ENCODE measurements around the gene MANSC1.

DNA sequence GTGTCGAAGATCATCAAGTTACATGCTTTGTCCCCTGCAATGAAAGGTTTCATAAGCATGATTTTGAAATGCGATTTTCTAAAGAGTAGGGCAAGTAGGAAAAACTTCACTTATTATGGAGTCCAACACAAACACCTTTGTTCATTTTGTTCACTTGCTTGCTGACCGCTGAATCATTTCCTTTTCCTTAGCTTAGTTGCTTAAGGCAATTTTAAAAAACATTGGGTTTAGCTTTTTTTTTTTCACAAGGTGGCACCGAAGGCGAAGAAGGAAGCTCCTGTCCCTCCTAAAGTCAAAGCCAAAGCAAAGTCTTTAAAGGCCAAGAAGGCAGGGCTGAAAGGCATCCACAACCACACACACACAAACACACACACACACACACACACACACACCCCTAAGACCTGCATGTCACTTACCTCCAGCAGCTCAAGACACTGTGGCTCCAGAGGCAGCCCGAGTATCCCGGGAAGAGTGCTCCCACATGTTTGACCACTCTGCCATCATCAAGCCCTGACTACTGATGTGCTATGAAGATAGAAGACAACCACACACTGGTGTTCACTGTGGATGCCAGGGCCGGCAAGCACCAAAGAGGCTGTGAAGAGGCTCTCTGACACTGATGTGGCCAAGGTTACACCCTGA lies 11.4 kb downstream of the MANSC1 start:
- TF ChIP-seq RARB (CRISPR knock-in tag; IDR thresholded peaks at IDR 0.05): no peak
- TF ChIP-seq, protein P1, sequence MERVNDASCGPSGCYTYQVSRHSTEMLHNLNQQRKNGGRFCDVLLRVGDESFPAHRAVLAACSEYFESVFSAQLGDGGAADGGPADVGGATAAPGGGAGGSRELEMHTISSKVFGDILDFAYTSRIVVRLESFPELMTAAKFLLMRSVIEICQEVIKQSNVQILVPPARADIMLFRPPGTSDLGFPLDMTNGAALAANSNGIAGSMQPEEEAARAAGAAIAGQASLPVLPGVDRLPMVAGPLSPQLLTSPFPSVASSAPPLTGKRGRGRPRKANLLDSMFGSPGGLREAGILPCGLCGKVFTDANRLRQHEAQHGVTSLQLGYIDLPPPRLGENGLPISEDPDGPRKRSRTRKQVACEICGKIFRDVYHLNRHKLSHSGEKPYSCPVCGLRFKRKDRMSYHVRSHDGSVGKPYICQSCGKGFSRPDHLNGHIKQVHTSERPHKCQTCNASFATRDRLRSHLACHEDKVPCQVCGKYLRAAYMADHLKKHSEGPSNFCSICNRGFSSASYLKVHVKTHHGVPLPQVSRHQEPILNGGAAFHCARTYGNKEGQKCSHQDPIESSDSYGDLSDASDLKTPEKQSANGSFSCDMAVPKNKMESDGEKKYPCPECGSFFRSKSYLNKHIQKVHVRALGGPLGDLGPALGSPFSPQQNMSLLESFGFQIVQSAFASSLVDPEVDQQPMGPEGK (CRISPR knock-in tag; IDR thresholded peaks at IDR 0.05; ENCODE audit: borderline replicate concordance): no peak
- no peak for TF ChIP-seq TOX (CRISPR knock-in tag; IDR thresholded peaks at IDR 0.05; ENCODE audit: borderline replicate concordance)
- TF ChIP-seq ISL1 (CRISPR knock-in tag; IDR thresholded peaks at IDR 0.05): no peak
- no peak for TF ChIP-seq TCF4 (CRISPR knock-in tag; IDR thresholded peaks at IDR 0.05; ENCODE audit: borderline replicate concordance)
- TF ChIP-seq CSDC2 (CRISPR knock-in tag; IDR thresholded peaks at IDR 0.05): no peak
- TF ChIP-seq, protein P2, sequence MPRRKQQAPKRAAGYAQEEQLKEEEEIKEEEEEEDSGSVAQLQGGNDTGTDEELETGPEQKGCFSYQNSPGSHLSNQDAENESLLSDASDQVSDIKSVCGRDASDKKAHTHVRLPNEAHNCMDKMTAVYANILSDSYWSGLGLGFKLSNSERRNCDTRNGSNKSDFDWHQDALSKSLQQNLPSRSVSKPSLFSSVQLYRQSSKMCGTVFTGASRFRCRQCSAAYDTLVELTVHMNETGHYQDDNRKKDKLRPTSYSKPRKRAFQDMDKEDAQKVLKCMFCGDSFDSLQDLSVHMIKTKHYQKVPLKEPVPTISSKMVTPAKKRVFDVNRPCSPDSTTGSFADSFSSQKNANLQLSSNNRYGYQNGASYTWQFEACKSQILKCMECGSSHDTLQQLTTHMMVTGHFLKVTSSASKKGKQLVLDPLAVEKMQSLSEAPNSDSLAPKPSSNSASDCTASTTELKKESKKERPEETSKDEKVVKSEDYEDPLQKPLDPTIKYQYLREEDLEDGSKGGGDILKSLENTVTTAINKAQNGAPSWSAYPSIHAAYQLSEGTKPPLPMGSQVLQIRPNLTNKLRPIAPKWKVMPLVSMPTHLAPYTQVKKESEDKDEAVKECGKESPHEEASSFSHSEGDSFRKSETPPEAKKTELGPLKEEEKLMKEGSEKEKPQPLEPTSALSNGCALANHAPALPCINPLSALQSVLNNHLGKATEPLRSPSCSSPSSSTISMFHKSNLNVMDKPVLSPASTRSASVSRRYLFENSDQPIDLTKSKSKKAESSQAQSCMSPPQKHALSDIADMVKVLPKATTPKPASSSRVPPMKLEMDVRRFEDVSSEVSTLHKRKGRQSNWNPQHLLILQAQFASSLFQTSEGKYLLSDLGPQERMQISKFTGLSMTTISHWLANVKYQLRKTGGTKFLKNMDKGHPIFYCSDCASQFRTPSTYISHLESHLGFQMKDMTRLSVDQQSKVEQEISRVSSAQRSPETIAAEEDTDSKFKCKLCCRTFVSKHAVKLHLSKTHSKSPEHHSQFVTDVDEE (CRISPR knock-in tag; IDR thresholded peaks at IDR 0.05): no peak
- TF ChIP-seq ESRRG (CRISPR knock-in tag; IDR thresholded peaks at IDR 0.05): no peak
